ENCODE data around the gene ATG9B. TPM values are rescaled to one million over a fixed set of nuclear protein-coding genes. Genes with fewer than 3 reads are reported as not detected.
A peak's percentile ranks its signal among the peaks of the same experiment; 100 is the strongest.

Gene ATG9B
- total and polyA plus RNA-seq, 9 of the 15 experiments (the other 6 are each of a cell fraction or from before 2014, with no cell fraction given) = 0.29 to 8.0 (median 2.1) TPM

- TF ChIP-seq ZNF224 (CRISPR knock-in tag; IDR thresholded peaks at IDR 0.05) (peak; percentile 57; the same call in 1 of the 2 replicates), TFAM (CRISPR knock-in tag; conservative IDR thresholded peaks at IDR 0.05) (no peak), TCFL5 (CRISPR knock-in tag; conservative IDR thresholded peaks at IDR 0.05) (no peak), XRCC3 (IDR thresholded peaks at IDR 0.05) (no peak), ZNF140 (CRISPR knock-in tag; IDR thresholded peaks at IDR 0.05) (no peak), ZBTB40 (IDR thresholded peaks at IDR 0.05) (no peak), ZBTB40 (CRISPR knock-in tag; IDR thresholded peaks at IDR 0.05) (no peak), CEBPZ (IDR thresholded peaks at IDR 0.05; ENCODE audit: borderline replicate concordance, low read depth, low read length) (no peak), CREB3 (tag; conservative IDR thresholded peaks at IDR 0.05; ENCODE audit: low read depth) (no peak), ELF2 (CRISPR knock-in tag; IDR thresholded peaks at IDR 0.05) (no peak), HOXB6 (CRISPR knock-in tag; IDR thresholded peaks at IDR 0.05; ENCODE audit: borderline replicate concordance) (no peak), POLR2G (IDR thresholded peaks at IDR 0.05; ENCODE audit: low read depth, low read length) (no peak; the same call in 1 of the 2 replicates), OTX1 (CRISPR knock-in tag; IDR thresholded peaks at IDR 0.05) (0 out of 2 replicates have a peak, but pooled peaks have one; percentile 27), SMARCB1 (IDR thresholded peaks at IDR 0.05; ENCODE audit: insufficient read length, low read depth) (no peak)
Observed at GRCh38 chr7:151056666-151057505, 32.6 kb upstream of the ATG9B start (continued).
